Activated CD8-positive, alpha-beta memory T cell treated with anti-CD3 and anti-CD28 coated beads, Interleukin-2, amount 50 U/mL, for 4 hours (primary cell): ENCODE measurements around the gene TPGS2.
"Not testable (repeated sequence)": the region's sequence is repeated elsewhere in the genome, so short reads cannot be mapped to it uniquely, and the experiment has no call there.

ENCODE experiments used
- DNase-seq: peaks from one replicate; pipeline ENCODE4 v3.0.0-alpha.2; 2020

TPGS2 gene, protein sequence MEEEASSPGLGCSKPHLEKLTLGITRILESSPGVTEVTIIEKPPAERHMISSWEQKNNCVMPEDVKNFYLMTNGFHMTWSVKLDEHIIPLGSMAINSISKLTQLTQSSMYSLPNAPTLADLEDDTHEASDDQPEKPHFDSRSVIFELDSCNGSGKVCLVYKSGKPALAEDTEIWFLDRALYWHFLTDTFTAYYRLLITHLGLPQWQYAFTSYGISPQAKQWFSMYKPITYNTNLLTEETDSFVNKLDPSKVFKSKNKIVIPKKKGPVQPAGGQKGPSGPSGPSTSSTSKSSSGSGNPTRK

DNA sequence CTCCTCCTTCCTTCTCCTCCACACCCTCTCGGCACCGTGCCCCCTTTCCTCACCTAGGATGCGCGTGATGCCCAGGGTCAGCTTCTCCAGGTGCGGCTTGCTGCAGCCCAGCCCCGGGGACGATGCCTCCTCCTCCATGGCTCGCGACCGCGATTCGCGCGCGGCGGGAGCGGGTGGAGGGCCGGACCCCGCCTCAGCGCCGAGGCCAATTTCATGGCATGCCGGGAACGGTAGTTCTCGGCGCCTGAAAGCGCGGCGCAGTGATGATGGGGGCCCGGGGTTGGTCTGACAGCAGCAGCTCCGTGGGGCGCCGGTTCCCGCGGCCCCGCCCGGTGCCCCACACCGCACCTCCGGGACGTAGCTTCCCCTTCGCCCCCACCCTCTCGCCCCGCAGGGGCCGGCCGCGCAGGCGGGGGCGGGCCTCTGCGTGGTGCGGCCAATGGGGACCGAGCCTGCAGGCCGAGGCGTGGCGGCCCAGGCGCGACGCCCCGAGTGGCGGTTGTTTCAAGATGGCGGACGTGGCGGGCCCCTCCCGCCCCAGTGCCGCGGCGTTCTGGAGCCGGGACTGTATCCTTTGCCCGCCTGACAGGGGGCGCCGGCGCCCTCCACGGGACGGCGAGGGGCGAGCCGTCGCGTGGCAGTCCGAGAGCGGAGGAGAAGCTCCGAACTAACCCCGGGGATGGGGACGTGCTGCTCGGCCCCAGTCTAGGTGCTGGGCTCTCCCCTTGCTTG lies at the start of gene TPGS2, which contains the start of gene KIAA1328:
Gene TPGS2, minus strand, starts transcription at position 373 of the 732 bp plus-strand sequence. Its CDS starts 235 bp downstream, at position 138.
Gene KIAA1328, plus strand, starts transcription at position 498 of the 732 bp plus-strand sequence. Its CDS starts 12 bp downstream, at position 510.
- peak; percentile 86 for DNase-seq

DNA sequence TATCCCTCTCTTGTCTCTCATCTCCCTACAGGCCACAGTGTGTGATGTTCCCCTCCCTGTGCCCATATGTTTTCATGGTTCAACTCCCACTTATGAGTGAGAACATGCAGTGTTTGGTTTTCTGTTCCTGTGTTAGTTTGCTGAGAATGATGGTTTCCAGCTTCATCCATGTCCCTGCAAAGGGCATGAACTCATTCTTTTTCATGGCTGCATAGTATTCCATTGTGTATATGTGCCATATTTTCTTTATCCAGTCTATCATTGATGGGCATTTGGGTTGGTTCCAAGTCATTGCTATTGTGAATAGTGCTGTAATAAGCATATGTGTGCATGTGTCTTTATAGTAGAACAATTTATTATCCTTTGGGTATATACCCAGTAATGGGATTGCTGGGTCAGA lies 45.0 kb upstream of the TPGS2 start:
- not testable (repeated sequence) for DNase-seq

DNA sequence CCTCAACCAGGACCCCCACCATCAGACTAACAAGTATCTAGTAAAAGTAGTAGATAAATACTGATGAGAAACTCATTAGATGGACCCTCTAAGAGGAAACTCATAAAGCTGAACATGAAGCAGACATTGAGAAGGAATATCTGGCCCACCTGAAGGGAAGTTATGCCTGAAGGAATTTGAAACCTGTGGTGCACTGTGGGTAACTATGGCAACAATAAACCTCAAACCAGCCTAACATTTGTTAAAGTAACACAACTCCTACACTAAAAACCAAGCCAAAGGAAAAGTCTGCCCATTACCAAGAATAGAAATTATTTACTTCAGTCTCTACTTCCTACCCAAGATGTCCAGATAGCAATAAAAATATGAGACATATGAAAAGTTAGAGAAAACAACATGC lies 43.5 kb upstream of the TPGS2 start:
- DNase-seq, result no peak

DNA sequence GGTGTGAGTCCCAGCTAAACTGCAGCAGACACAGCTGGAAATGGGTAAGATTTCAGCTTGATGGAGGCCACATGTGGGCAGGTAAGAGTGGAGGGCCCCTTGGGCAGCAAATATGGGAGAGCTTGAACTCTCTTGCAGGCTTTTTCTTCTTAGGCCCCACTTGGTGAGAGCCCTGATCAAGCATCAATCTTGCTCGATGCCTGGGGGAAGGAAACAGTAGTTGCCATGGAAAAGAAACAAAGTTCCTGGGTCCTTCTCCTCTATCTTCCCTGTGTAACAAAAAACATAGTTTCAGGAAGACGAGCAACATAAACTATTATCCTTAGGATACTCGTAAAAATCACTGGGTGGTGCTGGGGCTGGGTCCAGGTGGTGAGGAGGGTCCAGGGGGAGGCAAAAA lies 43.0 kb upstream of the TPGS2 start:
- DNase-seq, result no peak

DNA sequence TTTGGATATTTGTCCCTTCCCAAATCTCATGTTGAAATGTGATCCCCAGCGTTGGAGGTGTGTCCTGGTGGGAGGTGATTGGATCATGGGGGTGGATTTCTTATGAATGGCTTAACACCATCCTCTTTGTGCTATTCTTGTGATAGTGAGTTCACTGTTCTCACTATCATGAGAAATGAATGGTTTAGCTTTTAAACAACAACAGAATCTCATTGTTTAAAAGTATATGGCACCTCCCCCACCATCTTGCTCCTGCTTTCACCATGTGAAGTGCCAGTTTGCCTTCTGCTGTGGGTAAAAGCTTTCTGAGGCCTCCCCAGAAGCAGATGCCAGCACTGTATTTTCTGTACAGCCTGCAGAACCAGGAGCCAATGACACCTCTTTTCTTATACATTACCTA lies 38.3 kb upstream of the TPGS2 start:
- no peak for DNase-seq

DNA sequence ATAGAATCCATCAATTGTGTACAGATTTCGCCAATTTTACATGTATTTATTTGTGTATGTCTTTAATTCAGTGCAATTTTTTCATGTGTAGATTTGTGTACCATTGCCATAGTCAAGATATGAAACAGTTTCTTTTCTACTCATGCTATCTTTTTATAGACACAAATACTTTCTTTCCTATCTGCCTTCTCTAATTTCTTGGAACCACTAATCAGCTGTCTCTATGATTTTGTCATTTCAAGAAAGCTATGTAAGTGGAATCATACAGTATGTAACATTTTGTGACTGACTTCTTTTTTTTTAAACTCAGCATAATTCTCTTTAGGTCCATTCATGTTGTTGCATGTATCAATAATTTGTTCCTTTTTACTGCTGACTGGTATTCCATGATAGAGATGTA lies 33.4 kb upstream of the TPGS2 start:
- no peak for DNase-seq

DNA sequence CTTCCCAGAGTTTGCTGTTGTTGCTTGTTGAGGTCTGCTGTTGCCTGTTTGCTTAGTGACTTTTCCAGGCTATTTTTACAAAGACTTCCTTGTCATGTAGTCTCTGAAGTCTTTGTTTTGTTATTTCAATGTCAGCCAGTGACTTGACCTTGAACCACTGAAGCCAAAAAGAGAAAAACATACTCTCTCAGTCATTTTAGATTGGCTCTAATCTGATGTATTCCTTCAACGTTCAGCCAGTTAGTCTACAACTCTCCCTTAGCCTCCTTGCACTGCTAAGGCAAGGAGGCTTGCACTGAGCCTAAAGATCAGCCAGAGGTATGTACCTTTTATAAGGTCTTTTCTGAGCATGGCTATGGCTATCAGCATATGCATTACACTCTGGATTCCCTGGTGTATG lies 28.0 kb upstream of the TPGS2 start:
- no peak for DNase-seq

DNA sequence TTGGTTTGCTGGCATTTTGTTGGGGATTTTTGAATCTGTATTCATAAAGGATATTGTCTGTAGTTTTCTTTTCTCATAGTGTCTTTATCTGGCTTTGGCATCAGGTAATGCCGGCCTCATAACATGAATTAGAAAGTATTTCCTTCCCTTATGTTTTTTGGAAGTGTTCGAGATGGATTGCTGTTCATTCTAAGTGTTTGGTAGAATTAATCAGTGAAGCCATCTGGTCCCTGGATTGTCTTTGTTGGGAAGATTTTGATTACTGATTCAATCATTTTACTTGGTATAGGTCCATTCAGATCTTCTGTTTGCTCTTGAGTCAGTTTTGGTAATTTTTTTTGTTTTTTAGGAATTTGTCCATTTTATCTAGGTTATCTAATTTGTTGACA lies 22.4 kb upstream of the TPGS2 start:
- no peak for DNase-seq

DNA sequence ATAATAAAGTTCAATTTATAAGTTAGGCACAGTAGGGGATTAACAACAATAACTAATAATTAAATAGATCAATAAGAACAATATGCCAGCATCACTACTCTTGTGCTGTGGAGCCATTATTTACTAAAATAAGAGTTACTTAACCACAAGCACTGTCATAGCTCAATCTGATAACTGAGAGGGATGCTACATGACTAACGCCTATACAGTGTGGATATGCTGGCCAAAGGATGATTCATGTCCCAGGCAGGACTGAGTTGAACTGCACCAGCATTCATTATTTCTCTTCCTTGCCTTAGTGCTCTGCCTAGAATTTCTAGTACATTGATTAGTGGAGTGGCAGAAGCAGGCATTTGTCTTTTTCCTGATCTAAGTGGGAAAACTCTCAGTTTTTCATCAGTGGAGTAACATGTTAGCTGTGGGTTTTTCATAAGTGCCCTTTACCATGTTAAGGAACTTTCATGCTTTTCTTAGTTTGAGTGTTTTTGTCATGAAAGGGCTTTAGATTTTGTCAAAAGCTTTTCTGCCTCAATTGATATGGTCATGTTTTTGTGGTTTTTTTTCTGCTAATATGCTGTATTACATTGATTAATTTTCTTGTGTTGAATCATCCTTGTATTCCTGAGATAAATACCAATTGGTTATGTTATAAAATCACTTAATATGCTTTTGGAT lies 21.9 kb upstream of the TPGS2 start:
- DNase-seq, result no peak

DNA sequence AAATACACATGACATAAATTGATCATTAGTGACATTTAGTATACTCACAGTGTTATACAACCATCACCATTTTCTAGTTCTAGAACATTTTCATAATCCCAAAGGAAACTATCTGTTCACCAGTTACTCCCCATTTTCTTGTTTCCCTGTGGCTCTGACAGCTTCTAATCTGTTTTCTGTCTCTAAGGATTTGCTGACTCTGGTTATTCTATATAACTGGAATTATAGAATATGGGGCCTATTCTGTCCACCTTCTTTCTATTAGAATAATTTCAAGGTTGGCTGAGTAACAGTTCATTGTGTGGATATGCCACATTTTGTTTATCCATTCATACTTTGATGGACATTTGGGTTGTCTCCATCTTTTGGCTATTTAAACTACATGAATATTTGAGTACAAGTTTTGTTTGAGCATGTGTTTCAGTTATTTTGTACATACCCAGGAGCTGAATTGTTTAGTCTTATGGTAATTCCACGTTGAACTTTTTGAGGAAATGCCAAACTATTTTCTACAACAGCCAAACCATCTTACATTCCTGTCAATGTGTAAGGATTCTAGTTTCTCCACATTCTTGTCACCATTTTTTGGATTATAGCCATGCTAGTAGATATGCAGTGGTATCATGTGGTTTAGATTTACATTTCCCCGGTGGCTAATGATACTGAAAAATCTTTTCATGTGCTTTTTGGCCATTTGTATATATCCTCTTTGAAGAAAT lies 20.6 kb upstream of the TPGS2 start:
- no peak for DNase-seq

DNA sequence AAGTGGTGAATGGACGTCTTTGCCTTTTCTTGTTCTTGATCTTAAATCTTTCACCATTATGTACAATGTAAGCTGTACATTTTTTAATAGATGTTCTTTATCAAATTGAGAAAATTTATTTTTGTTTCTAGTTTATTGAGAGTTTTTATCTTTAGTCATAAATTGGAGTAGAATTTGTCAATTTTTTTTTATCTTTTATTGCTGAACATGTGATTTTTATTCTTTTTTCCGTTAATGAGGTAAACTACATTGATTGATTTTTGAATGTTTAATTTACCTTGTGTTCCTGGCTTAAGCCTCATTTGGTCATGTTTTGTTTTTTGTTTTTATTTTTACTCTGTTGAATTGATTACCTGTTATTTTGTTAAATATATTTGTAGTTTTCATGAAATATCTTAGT lies 19.8 kb upstream of the TPGS2 start:
- DNase-seq, result no peak

DNA sequence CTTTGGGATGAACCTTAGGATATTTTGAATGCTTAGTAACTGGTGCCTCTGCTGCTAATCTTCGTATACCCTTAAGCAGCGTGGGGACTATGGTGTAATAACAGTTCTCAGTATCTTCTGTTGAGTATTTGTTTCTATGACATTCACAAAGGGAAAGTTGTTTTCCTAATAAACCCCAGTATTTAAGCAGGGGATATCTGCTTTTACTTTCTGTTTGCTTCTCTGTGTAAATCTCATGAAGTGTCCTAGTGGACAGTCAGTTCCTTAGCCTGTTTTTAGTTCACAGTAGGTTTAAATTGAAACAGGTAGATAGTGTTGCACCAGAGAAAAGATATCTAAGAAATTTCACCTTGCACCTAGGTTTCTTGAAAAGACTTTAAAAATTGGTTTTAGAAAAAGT lies 15.0 kb upstream of the TPGS2 start:
- no peak for DNase-seq

DNA sequence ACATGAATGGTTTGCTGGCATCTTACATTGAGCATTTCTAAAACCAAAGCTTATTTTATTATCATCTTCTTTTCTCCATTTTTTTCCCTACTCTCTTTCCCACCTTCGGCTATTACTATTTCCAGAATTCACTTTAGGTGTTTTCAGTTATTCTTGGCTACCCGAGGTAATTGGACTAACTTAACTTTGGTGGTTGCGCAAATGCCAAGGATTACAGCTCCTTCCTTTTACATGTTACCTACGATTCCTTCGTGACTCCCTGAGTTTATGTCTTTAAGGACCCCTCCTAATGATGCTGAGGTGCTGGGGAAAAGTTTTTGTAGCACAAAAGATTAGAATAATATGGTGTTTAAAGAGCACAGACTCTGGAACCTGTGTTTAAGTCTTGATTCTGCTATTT lies 14.4 kb upstream of the TPGS2 start:
- no peak for DNase-seq

DNA sequence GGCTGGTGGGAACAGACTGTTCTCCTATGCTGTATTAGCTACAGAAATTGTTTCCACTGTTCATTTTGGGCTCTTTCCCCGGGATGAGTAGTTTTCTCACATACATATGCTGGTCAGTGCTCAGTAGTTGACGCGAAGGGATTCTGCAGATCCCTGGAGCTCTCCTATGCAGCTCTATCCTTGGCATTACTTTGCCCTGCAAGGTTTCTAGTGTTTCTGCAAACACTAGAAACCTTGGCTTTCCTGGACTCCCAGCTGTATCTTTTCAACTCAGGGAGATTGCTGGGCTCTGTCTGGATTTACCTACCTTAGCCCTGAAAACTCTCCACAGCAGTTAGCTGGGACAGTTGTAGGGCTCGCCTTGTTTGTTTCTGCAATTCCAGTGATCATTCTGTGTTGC lies 11.0 kb upstream of the TPGS2 start:
- no peak for DNase-seq

DNA sequence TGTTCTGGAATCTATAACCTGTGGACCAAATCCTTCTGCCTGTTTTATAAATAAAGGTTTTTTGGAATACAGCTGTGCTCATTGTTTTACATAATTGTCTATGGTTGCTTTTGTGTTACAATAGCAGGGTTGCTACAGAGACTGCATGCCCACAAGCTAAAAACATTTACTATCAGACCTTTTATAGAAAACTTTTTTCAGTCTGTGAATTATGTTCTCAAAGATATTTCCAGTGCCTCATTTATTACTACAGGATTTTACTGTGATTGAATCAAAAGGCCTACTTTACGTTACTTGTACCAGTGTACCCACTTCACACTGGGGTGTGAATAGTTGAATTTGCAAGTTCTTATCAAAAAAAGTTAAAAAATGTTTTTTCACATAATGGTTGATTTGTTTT lies 7.1 kb upstream of the TPGS2 start:
- DNase-seq, result no peak

DNA sequence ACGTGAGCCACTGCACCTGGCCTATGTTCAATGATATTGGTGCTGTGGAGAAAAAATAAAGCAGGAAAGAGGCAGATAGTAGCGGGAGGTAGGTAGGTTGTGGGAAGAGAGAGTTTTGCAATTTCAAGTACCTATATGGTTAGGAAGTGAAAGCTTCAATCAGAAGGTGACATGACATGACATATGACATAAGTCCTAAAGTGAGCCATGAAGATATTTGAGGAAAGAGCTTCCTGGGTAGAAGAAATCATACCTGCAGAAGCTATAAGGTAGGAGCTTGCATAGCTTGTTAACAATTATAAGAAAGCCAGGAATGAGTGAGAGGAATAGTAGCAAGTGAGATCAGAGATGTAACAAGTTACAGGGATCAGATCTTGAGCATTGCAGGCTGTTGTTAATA lies 4.3 kb upstream of the TPGS2 start:
- DNase-seq, result no peak

DNA sequence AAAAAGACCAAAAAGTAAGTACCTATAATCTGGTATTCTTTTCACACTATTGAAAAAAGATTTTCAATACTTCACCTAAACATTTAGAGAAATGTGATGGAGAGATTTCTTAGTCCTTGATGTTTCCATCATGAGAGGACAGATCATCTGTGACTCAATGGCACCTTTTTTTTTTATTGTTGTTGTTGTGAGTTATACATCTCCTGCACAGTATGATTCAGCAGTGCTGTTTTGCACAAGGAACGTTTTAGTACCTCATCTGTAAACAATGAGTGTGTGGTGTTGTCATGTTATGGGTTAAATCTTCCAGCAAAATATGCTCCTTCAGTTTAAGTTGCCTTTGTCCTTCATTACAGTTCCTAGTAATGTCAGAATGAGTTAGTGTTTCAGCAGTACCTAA lies 2.3 kb upstream of the TPGS2 start:
- no peak for DNase-seq

DNA sequence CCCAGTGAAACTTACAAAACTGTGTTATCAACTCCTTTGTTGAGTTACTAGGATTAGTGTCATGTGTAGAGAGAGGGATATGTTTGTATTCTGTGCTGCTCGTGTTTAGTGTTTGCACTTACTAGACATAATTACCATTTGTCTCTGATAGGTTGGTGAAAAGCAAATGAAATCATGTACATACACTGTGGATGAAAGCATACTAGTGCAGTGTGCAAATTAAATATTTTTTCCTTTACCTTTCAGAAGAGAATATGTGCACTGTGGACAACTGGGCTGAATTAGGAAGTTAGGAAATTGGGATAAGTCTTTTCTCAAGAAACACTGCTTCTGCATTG lies 1.3 kb upstream of the TPGS2 start:
- no peak for DNase-seq

DNA sequence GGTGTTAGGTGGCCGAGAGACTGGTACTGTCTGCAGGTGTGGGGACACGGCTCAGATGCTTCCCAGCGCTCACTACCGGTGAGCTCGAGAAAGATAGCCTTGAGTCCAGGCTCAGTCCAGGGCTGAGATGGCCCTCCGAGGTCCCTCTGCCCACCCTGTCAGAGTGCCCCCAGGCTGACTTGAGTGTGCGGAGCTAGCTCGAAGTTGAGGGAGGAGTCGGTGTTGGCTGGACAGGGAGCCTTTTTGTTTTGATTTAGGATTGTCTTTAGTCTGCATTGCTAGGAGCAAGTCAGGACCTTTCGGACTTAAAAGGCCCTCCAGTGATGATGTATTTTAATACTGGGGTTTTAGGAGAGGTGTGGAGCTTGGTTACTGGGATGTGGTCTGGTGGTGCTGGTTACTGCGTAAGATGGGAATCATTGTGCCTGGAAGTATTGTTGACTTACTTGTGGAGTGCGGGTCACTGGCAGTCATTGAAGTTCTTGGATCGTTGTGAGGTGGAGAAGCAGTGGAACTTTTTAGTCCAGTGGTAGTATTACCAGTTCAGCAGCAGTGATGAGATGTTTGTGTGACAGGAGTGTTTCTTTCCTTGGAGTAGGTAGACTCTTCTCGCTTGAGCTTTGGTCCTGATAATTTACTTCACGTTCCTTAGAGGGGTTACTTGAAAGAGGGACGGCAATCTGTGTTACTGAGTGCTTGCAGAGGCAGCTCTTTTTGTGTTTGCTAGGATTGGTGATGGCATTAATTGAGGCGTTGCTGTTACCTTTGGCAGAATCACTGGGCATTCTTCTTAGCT lies 758 bp upstream of the TPGS2 start:
- DNase-seq, result no peak

DNA sequence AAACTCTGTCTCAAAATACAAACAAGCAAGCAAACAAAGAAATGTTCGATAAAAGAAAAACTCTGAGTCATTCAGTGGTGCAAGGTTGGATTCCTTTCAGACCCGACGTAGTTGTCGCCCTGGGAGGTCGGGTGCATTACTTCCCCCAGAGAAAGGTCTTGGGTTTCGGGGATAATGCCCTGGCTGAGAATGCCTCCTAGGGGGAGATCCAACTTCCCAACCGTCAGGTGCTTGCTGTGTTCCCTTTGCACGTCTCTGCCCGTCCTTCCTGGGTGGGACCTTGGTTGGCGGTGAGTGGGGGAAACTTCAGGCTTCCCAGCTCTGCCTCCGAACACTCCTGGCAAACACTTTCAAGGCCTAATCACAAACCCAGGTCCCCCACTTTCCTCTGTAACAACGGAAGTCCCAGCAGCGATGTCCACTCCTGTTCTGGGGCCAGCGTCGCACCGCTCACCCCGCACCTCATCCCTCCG lies 609 bp downstream of the TPGS2 start:
- DNase-seq, result peak; percentile 18

DNA sequence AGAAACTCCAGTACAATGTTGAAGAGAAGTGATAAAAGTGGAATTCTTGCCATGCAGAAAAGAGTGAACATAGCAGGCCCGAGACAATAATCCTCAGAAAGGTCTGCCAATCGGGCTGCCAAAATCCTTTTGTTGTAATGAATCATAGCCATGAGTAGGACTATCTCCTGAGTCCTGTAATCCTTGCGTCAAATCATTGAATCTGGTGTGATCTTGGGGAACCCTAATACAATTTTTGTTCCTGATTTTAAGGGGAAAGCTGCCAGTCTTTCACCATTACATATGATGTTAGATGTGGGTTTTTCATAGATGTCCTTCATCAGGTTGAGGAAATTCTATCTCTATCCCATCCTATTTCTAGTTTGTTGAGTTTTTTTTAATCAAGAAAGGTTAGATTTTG lies 2.2 kb downstream of the TPGS2 start:
- DNase-seq, result no peak

DNA sequence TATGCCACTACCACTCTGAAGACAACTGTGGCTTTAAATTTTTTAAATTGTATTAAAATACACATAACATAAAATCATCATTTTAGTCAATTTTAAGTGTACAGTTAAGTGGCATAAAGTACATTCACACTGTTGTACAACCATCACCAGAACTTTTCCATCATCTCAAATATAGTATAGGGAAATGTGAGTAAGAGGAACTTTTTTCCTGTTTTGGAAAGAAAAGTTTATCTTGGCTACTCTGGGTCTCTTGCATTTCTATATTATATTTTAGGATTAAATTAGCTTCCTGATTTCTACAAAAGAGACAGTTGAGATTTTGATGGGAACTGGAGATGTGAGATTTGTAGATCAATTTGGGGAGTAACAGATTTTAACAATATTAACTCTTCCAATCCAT lies 3.3 kb downstream of the TPGS2 start:
- no peak for DNase-seq

DNA sequence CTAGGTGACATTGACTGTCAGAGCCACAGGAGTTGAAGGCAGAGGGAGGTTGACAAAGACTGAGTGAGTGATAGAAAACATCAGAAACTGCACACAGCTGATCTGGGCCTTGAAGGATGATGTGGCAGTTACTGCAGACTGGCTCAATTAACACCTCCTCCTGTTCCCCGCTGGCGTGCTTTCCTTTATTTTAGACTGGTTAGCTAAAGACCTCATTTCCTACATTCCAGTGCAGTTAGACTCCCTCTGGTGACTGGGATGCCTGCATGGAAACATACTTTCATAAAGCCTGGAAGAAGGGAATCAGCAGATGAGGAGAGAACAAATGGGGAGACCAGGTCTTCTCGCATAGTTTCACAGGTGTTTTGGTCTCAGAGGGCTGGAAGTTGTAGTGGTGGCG lies 7.1 kb downstream of the TPGS2 start:
- no peak for DNase-seq
